ENCODE data around the gene TMEM223.
A peak's percentile ranks its signal among the peaks of the same experiment; 100 is the strongest.
"Not testable (repeated sequence)": the region's sequence is repeated elsewhere in the genome, so short reads cannot be mapped to it uniquely, and the experiment has no call there.

Gene TMEM223

DNA sequence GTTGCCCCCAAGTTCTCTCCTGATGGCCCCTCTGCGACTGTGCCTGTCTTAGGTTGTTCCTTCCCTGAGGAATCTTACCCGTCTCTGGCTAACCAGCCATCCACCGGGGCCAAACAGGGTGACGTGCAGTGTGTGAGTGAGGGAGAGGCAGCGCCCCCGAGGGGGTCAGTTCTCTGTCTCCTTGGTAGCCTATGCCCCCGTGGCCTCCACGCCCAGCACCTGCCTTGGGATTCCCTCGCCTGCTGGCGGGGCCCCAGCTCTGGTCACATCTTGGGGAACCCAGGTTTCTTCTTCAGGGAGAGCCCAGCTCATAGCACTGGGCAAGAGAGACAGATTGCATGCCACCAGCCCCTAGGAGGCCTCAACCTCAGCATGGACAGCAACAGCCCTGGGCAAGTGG is 7.7 kb upstream of the TMEM223 start:
- no peak for FAIRE-seq

- FAIRE-seq = no peak
These were observed 4.5 kb upstream of the TMEM223 start for GRCh38 chr11:62796281-62796680.

- no peak for FAIRE-seq
These were observed 2.5 kb upstream of the TMEM223 start for GRCh38 chr11:62794201-62794775.

DNA sequence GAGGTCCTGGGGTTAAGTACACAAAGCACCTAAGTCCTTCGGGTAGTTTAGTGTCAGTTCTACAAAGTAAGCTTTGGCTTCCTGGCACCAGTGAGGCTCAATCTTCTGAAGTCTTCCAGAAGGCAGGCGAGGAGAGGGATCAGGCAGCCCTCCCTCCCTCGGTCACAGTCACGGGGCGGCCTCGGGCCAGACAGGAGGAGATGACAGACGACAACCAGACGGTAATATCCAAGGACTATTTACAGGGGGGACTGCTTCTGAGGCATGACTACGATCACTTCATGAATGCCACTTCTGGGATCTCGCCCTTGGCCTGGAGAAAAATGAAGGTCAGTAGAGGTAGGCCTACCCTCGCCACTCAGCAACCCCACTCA is 383 bp upstream of the TMEM223 start:
- FAIRE-seq = no peak

GRCh38 chr11:62789576-62789975 is 2.2 kb downstream of the TMEM223 start:
- no peak for FAIRE-seq

- FAIRE-seq = no peak
These were observed 2.8 kb downstream of the TMEM223 start for GRCh38 chr11:62788991-62789390.

DNA sequence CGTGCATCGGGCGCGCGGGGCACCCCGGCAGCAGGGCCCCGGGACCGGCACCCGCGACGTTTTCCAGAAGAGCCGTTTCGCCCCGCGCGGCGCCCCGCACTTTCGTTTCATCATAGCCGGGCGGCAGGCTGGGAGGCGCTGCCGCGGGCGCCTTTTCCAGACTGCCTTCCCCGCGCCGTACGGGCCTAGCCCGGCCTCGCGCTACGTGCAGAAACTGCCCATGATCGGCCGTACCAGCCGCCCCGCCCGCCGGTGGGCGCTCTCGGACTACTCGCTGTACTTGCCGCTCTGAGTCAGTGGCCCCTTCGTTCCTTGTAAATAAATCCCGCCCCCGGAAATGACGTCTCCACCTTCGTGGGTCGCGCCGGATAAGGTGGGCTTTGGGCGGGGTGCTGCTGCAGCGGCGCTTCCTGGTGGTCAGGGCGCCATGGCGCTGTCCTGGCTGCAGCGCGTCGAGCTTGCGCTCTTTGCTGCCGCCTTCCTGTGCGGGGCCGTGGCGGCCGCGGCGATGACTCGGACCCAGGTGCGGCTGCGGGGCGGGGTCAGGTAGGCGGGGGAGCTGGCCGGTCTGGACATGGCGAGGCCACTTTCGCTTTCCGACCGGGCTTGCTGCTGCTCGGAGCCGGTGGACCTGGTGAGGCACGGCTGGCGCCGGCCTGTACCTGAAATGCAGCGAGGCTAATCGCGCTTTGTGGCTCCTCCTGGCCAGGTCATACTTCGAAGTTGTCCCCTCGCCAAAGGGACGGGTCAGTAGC is 4.6 kb downstream of the TMEM223 start, which contains the start of gene TMEM179B:
Gene TMEM179B, plus strand, starts transcription at position 398 of the 755 bp plus-strand sequence. Its CDS starts 30 bp downstream, at position 428.
- FAIRE-seq = no peak

- no peak for FAIRE-seq
These were observed 5.3 kb downstream of the TMEM223 start for GRCh38 chr11:62786318-62787004.

GRCh38 chr11:62782753-62783152 is 9.1 kb downstream of the TMEM223 start:
- FAIRE-seq = no peak

GRCh38 chr11:62778441-62778840 is 13.4 kb downstream of the TMEM223 start:
- FAIRE-seq = no peak

GRCh38 chr11:62777389-62777788 is 14.4 kb downstream of the TMEM223 start:
- FAIRE-seq = no peak

DNA sequence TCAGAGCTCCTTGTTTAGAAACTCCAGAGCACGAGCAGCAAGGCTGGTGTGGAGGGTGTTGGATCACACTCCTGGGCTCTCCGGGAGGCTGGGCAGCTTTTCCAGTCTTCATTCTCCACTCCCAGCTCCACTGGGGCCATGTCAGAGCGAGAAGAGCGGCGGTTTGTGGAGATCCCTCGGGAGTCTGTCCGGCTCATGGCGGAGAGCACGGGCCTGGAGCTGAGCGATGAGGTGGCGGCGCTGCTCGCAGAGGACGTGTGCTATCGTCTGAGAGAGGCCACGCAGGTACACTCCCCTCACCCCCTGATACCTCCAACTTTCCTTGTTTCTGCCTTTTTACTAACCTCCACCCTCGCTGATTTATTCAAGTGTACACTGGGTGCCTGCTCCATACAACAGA is 16.2 kb downstream of the TMEM223 start:
- FAIRE-seq = no peak

DNA sequence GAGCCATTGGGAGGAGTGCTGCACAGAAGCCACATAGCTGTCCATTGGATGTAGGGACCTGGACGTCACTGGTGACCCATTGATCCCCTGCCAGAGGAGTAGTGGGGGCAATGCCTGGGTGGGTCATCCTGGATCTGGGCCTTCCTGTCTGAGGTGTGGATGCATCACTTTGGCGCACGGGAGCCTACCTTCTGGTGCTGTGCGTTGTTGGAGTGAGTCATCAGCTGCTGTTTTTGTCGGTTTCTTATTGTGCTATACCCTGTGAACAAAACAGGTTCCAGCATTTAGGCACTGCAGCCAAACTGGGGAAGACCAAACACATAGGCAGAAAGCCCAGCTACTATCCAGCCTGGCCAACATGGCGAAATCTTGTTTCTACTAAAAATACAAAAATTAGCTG is 17.4 kb downstream of the TMEM223 start:
- no peak for FAIRE-seq

- FAIRE-seq = peak; percentile 85
These were observed 20.4 kb downstream of the TMEM223 start, which contains the start of gene TAF6L for GRCh38 chr11:62771144-62772021. TSS of gene TAF6L (plus strand) at chr11:62771396. CDS start at chr11:62775784, 4,388 bp downstream.

GRCh38 chr11:62770778-62771143 is 21.0 kb downstream of the TMEM223 start:
- FAIRE-seq = no peak

GRCh38 chr11:62760867-62761227 is 31.0 kb downstream of the TMEM223 start:
- not testable (repeated sequence) for FAIRE-seq

DNA sequence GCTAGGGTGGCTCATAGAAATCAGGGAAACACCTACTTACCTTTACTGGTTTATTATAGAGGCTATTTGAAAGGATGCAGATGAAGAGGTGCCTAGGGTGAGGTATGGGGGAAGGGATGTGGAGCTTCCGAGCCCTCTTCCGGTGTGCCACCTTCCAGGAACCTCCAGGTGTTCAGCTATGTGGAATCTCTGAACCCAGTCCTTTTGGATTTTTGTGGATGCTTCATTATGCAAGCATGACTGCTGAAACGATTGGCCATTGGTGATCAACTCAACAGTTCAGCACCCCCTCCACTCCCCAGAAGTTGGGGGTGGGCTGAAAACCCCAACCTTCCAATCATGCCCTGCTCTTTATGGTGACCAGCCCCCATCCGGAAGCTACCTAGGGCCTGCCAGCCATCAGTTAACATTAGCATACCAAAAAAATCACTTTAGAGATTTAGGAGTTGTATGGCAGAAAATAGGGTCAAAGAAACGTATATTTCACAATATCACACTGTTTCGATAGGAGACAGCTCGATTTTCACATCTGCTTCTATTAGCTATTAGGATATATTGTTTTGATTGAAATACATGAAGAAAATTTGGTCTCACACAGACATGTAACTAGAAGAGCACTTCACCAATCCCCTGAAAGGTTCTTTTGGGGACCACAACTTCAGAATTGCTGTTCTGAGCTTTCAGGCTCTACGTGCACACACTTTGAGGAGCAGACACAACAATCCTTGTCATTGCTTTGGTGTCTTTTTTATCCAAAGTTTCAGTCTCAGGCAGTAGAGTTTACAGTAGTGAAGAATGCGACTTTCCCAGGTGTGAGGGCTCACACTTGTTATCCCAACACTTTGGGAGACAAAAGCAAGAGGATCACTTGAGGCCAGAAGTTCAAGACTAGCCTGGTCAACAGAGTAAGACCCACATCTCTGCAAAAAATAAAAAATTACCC is 33.7 kb downstream of the TMEM223 start:
- FAIRE-seq = no peak

GRCh38 chr11:62755086-62755615 is 36.7 kb downstream of the TMEM223 start:
- no peak for FAIRE-seq

GRCh38 chr11:62753736-62754603 is 37.8 kb downstream of the TMEM223 start, which contains the start of gene ZBTB3:
TSS of gene ZBTB3 (minus strand) at chr11:62754160. CDS start at chr11:62753664, 496 bp downstream.
- FAIRE-seq = peak; percentile 97

DNA sequence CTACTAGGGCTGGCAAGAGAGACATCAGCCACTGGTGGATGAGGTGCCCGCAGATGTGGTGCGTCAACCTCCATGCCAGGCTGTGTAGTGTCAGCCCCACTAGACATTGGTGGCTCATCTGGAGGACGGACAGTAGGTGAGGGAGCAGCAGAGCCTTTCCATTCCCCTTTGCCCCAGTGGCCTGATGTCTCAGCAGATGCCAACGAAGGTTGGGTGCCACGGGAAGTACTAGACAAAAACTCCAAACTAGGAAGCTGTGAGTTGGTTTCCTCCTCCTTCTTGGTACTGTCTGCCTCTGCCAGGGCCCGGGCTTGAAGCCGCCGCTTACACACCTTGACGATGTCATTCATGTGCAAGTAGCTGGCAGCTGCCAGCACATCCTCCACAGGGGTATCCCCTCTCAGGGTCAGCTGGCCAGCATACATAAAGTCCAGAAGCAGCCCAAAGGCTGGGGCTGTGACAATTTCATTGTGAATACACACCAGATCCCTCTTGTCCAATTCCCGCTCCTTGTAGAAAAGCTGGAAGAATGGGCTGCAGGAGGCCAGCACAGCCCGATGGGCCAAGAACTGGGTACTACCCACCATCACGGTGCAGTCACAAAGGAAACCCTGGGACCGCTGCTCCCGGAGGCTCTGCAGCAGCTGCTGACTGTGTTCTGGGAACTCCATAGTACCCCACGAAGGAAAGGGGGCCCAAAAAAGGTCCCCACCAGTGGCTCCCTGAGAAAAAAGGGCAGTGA is 38.6 kb downstream of the TMEM223 start:
- no peak for FAIRE-seq
